ENCODE measurements around the gene CASR. TPM values are rescaled to one million over a fixed set of nuclear protein-coding genes. Genes with fewer than 3 reads are reported as not detected.

Gene CASR
- total RNA-seq, 1 experiment from 2014 or later = not detected

GRCh38 chr3:122272879-122273278 is 89.4 kb downstream of the CASR start:
- DNase-seq (ENCODE audit: low read depth, low spot score) = no peak
- in situ Hi-C loops (cut with HindIII; ENCODE audit: low pct_unique_long_range_greater_than_20kb, low sequenced_read_pairs) = no loop called here

GRCh38 chr3:122273498-122273897 is 90.0 kb downstream of the CASR start:
- DNase-seq (ENCODE audit: low read depth, low spot score) = no peak
- in situ Hi-C loops (cut with HindIII; ENCODE audit: low pct_unique_long_range_greater_than_20kb, low sequenced_read_pairs) = no loop called here

GRCh38 chr3:122281891-122282290 is 98.4 kb downstream of the CASR start:
- in situ Hi-C loops (cut with HindIII; ENCODE audit: low pct_unique_long_range_greater_than_20kb, low sequenced_read_pairs) = no loop called here
- DNase-seq (ENCODE audit: low read depth, low spot score) = no peak

- DNase-seq (ENCODE audit: low read depth, low spot score) = no peak
- in situ Hi-C loops (cut with HindIII; ENCODE audit: low pct_unique_long_range_greater_than_20kb, low sequenced_read_pairs) = no loop called here
Measured at GRCh38 chr3:122283796-122284445, 100.5 kb downstream of the CASR start.

GRCh38 chr3:122284486-122284885 is 101.0 kb downstream of the CASR start:
- DNase-seq (ENCODE audit: low read depth, low spot score) = no peak
- in situ Hi-C loops (cut with HindIII; ENCODE audit: low pct_unique_long_range_greater_than_20kb, low sequenced_read_pairs) = no loop called here

- in situ Hi-C loops (cut with HindIII; ENCODE audit: low pct_unique_long_range_greater_than_20kb, low sequenced_read_pairs) = no loop called here
- no peak for DNase-seq (ENCODE audit: low read depth, low spot score)
Measured at GRCh38 chr3:122294359-122294758, 110.9 kb downstream of the CASR start.

GRCh38 chr3:122295266-122296062 is 112.0 kb downstream of the CASR start:
- no peak for DNase-seq (ENCODE audit: low read depth, low spot score)
- in situ Hi-C loops (cut with HindIII; ENCODE audit: low pct_unique_long_range_greater_than_20kb, low sequenced_read_pairs) = no loop called here

- in situ Hi-C loops (cut with HindIII; ENCODE audit: low pct_unique_long_range_greater_than_20kb, low sequenced_read_pairs) = no loop called here
- no peak for DNase-seq (ENCODE audit: low read depth, low spot score)
Measured at GRCh38 chr3:122298239-122298638, 114.8 kb downstream of the CASR start.

GRCh38 chr3:122299215-122299614 is 115.7 kb downstream of the CASR start:
- in situ Hi-C loops (cut with HindIII; ENCODE audit: low pct_unique_long_range_greater_than_20kb, low sequenced_read_pairs) = no loop called here
- DNase-seq (ENCODE audit: low read depth, low spot score) = no peak

- peak; percentile 65 for DNase-seq (ENCODE audit: low read depth, low spot score)
Measured at GRCh38 chr3:122299872-122300460, 116.5 kb downstream of the CASR start.

GRCh38 chr3:122301063-122301462 is 117.6 kb downstream of the CASR start:
- in situ Hi-C loops (cut with HindIII; ENCODE audit: low pct_unique_long_range_greater_than_20kb, low sequenced_read_pairs) = no loop called here
- no peak for DNase-seq (ENCODE audit: low read depth, low spot score)

More at GRCh38 chr3:122299872-122300460, 116.5 kb downstream of the CASR start:
- in situ Hi-C loops (cut with HindIII; ENCODE audit: low pct_unique_long_range_greater_than_20kb, low sequenced_read_pairs) = no loop called here

GRCh38 chr3:122305818-122306621 is 122.6 kb downstream of the CASR start:
- in situ Hi-C loops (cut with HindIII; ENCODE audit: low pct_unique_long_range_greater_than_20kb, low sequenced_read_pairs) = no loop called here
- DNase-seq (ENCODE audit: low read depth, low spot score) = peak; percentile 40

- no peak for DNase-seq (ENCODE audit: low read depth, low spot score)
- in situ Hi-C loops (cut with HindIII; ENCODE audit: low pct_unique_long_range_greater_than_20kb, low sequenced_read_pairs) = no loop called here
Measured at GRCh38 chr3:122306622-122306953, 123.1 kb downstream of the CASR start.

GRCh38 chr3:122307094-122307687 is 123.7 kb downstream of the CASR start:
- in situ Hi-C loops (cut with HindIII; ENCODE audit: low pct_unique_long_range_greater_than_20kb, low sequenced_read_pairs) = no loop called here
- no peak for DNase-seq (ENCODE audit: low read depth, low spot score)

GRCh38 chr3:122307976-122308375 is 124.5 kb downstream of the CASR start:
- DNase-seq (ENCODE audit: low read depth, low spot score) = no peak
- in situ Hi-C loops (cut with HindIII; ENCODE audit: low pct_unique_long_range_greater_than_20kb, low sequenced_read_pairs) = no loop called here

- DNase-seq (ENCODE audit: low read depth, low spot score) = no peak
- in situ Hi-C loops (cut with HindIII; ENCODE audit: low pct_unique_long_range_greater_than_20kb, low sequenced_read_pairs) = no loop called here
Measured at GRCh38 chr3:122310361-122310760, 126.9 kb downstream of the CASR start.

GRCh38 chr3:122312826-122313225 is 129.4 kb downstream of the CASR start:
- in situ Hi-C loops (cut with HindIII; ENCODE audit: low pct_unique_long_range_greater_than_20kb, low sequenced_read_pairs) = no loop called here
- no peak for DNase-seq (ENCODE audit: low read depth, low spot score)

- in situ Hi-C loops (cut with HindIII; ENCODE audit: low pct_unique_long_range_greater_than_20kb, low sequenced_read_pairs) = no loop called here
- no peak for DNase-seq (ENCODE audit: low read depth, low spot score)
Measured at GRCh38 chr3:122313281-122313680, 129.8 kb downstream of the CASR start.

Measured in SK-MEL-5 (cell line).